HepG2 (cell line): ENCODE results near the gene CFAP69. TPM values are rescaled to one million over a fixed set of nuclear protein-coding genes. Genes with fewer than 3 reads are reported as not detected.

Experiments
- BORCS8-MEF2B ChIP-seq: sonication (generic); formaldehyde crosslinking; IDR thresholded peaks from 2 replicates; pipeline ENCODE4 v1.8.0; 2022; ENCODE audit warnings: mild to moderate bottlenecking, missing genetic modification reagents
- E2F2 ChIP-seq: sonication (generic); formaldehyde crosslinking; IDR thresholded peaks from 2 replicates; pipeline ENCODE4 v1.4.0; 2020; ENCODE audit warnings: missing genetic modification reagents, borderline replicate concordance
- EP300 ChIP-seq, 3 experiments: sonication (generic) in 1 of 3; formaldehyde crosslinking in 1 of 3; IDR thresholded peaks; 2 replicates each; pipeline versions ENCODE4 v1.5.1 to v1.6.1; 2011 to 2020; ENCODE audit warnings: low read depth in 2 of 3, low read length in 2 of 3, borderline replicate concordance in 1 of 3, improper control_type of control experiment in 1 of 3, mild to moderate bottlenecking in 1 of 3, missing genetic modification reagents in 1 of 3, moderate library complexity in 1 of 3
- HINFP ChIP-seq: sonication (generic); formaldehyde crosslinking; IDR thresholded peaks from 2 replicates; pipeline ENCODE4 v1.4.0; 2020; ENCODE audit warnings: low read depth, mild to moderate bottlenecking, missing genetic modification reagents
- KDM4B ChIP-seq: sonication (generic); formaldehyde crosslinking; IDR thresholded peaks from 2 replicates; pipeline ENCODE4 v1.4.0; 2020; ENCODE audit warnings: missing genetic modification reagents
- KLF16 ChIP-seq, 2 experiments: sonication (generic) in 1 of 2; formaldehyde crosslinking in 1 of 2; IDR thresholded peaks; 2 replicates each; pipeline versions ENCODE4 v1.6.1 to v1.8.0; 2016 to 2023; ENCODE audit warnings: missing genetic modification reagents in 2 of 2, missing compliant biosample characterization in 1 of 2
- PRDM15 ChIP-seq: sonication (generic); formaldehyde crosslinking; IDR thresholded peaks from 2 replicates; pipeline ENCODE4 v1.4.0; 2020; ENCODE audit warnings: missing genetic modification reagents
- REST ChIP-seq, 2 experiments: IDR thresholded peaks; 2 replicates each; pipeline ENCODE4 v1.6.1; 2011 to 2012; ENCODE audit warnings: low read length in 2 of 2, borderline replicate concordance in 1 of 2, low read depth in 1 of 2, mild to moderate bottlenecking in 1 of 2, moderate library complexity in 1 of 2
- TMF1 ChIP-seq: sonication (generic); formaldehyde crosslinking; IDR thresholded peaks from 2 replicates; pipeline ENCODE4 v1.8.1; 2022; ENCODE audit warnings: low read depth, missing genetic modification reagents
- ZFP36 ChIP-seq: fragments of 150-350 bp; IDR thresholded peaks from 2 replicates; pipeline ENCODE4 v1.6.1; 2018; ENCODE audit warnings: borderline replicate concordance, low read length, low read depth; ENCODE audit not compliant: partially characterized antibody
- ZFP90 ChIP-seq: sonication (generic); formaldehyde crosslinking; IDR thresholded peaks from 2 replicates; pipeline ENCODE4 v1.8.0; 2022; ENCODE audit warnings: missing genetic modification reagents, mild to moderate bottlenecking, inconsistent platforms, borderline replicate concordance
- ZNF446 ChIP-seq: sonication (generic); formaldehyde crosslinking; IDR thresholded peaks from 2 replicates; pipeline ENCODE4 v1.5.0; 2020; ENCODE audit warnings: mild to moderate bottlenecking, missing genetic modification reagents
- ZNF703 ChIP-seq: sonication (generic); formaldehyde crosslinking; IDR thresholded peaks from 2 replicates; pipeline ENCODE4 v1.5.1; 2020; ENCODE audit warnings: missing genetic modification reagents, mild to moderate bottlenecking, moderate library complexity, borderline replicate concordance
- polyA plus RNA-seq, 8 experiments: library from polyadenylated mRNA; depleted of rRNA in 3 of 8; stranded (reverse) in 7 of 8; unstranded in 1 of 8; fragments of >200 nt; fragmentation: Illumina TruSeq in 4 of 8; extraction: Trizol in 4 of 8; gene quantifications; 2 replicates each; pipeline versions ENCODE4 v1.2.1 to v1.2.3, GENCODE V29; 2011 to 2016; ENCODE audit warnings: low read depth in 4 of 8, missing spikeins in 1 of 8, mixed read lengths in 1 of 8; ENCODE audit not compliant: insufficient read depth in 1 of 8
- total RNA-seq, 5 experiments: library from RNA; depleted of rRNA; stranded (reverse); fragments of >200 nt; fragmentation: Illumina TruSeq; extraction: Trizol; gene quantifications; 2 replicates each; pipeline ENCODE4 v1.2.3, GENCODE V29; 2016; ENCODE audit warnings: low read depth in 1 of 5

Gene CFAP69
- total and polyA plus RNA-seq, 2 of the 13 experiments (the other 11 are each of a cell fraction or from before 2014, with no cell fraction given), result 2.2 to 4.0 TPM

- TF ChIP-seq KLF16 (CRISPR knock-in tag; IDR thresholded peaks at IDR 0.05), result peak in 1 of 2 experiments; percentile 75; a peak in 2 of 4 replicates
- peak; percentile 37; the same call in 1 of the 2 replicates for TF ChIP-seq TMF1 (CRISPR knock-in tag)
- TF ChIP-seq ZNF446, result peak; percentile 53; the same call in 1 of the 2 replicates
- TF ChIP-seq REST (IDR thresholded peaks at IDR 0.05; ENCODE audit: borderline replicate concordance in 1 of 2, low read depth in 1 of 2, low read length in 2 of 2), result peak in 1 of 2 experiments; percentile 68; a peak in 1 of 4 replicates
- TF ChIP-seq ZNF703 (CRISPR knock-in tag), result no peak
- TF ChIP-seq HINFP (CRISPR knock-in tag), result 0 out of 2 replicates have a peak, but pooled peaks have one; percentile 63
- TF ChIP-seq E2F2 (CRISPR knock-in tag), result 0 out of 2 replicates have a peak, but pooled peaks have one; percentile 38
- no peak for TF ChIP-seq ZFP36
- no peak for TF ChIP-seq PRDM15
- peak in 1 of 2 experiments; percentile 41; a peak in 1 of 4 replicates for TF ChIP-seq EP300 (IDR thresholded peaks at IDR 0.05; ENCODE audit: low read depth in 2 of 2, low read length in 2 of 2)
- TF ChIP-seq EP300 (CRISPR knock-in tag; IDR thresholded peaks at IDR 0.05; ENCODE audit: borderline replicate concordance), result no peak
- TF ChIP-seq ZFP90 (CRISPR knock-in tag), result no peak; the same call in 1 of the 2 replicates
- TF ChIP-seq BORCS8-MEF2B (CRISPR knock-in tag), result peak; percentile 83; the same call in 1 of the 2 replicates
- TF ChIP-seq KDM4B (CRISPR knock-in tag), result no peak
Observed at GRCh38 chr7:90211391-90212148, 33.4 kb upstream of the CFAP69 start, which contains the start of gene STEAP2 (continued).
